Gastrocnemius medialis (tissue), 4 donors: ENCODE measurements around the gene PLEKHA3.

Experiments used
- CTCF ChIP-seq, 5 experiments: fragments of 450-650 bp in 3 of 5; fragments of 200-600 bp in 2 of 5; sonication (generic) in 2 of 5; IDR thresholded peaks in 4 of 5; conservative IDR thresholded peaks in 1 of 5; 1 replicate in 4 of 5; 2 replicates in 1 of 5; pipeline ENCODE4 v1.5.1; 2016 to 2019; ENCODE audit warnings: antibody characterized with exemption in 5 of 5, mild to moderate bottlenecking in 3 of 5, moderate library complexity in 3 of 5
- POLR2A ChIP-seq, 2 donors: fragments of 450-650 bp; IDR thresholded peaks; one replicate each; pipeline ENCODE4 v1.6.1; 2017; ENCODE audit warnings: antibody characterized with exemption in 2 of 2, mild to moderate bottlenecking in 2 of 2, moderate library complexity in 2 of 2

GRCh38 chr2:178476477-178476876 lies 3.8 kb upstream of the PLEKHA3 start:
- TF ChIP-seq CTCF (IDR thresholded peaks at IDR 0.05 in 4 of 5, conservative IDR thresholded peaks at IDR 0.05 in 1 of 5) = no peak
- no peak for TF ChIP-seq POLR2A (IDR thresholded peaks at IDR 0.05)
